NCI-H128 (cell line): ENCODE data around the gene ZRSR2.
"Not testable (repeated sequence)": the region's sequence is repeated elsewhere in the genome, so short reads cannot be mapped to it uniquely, and the experiment has no call there.

Experiments
- DNase-seq: peaks from one replicate; lab custom pipeline; 2025; ENCODE audit not compliant: unreplicated experiment; lab: John Stamatoyannopoulos, UW

The ZRSR2 gene

GRCh38 chrX:15797707-15798106 is 7.4 kb downstream of the ZRSR2 start:
- no peak for DNase-seq

GRCh38 chrX:15804563-15804962 is 14.3 kb downstream of the ZRSR2 start:
- DNase-seq = no peak

- DNase-seq = no peak
Measured at GRCh38 chrX:15808254-15808653, 18.0 kb downstream of the ZRSR2 start.

- no peak for DNase-seq
Measured at GRCh38 chrX:15812192-15812938, 22.1 kb downstream of the ZRSR2 start.

- DNase-seq = no peak
Measured at GRCh38 chrX:15813416-15813815, 23.1 kb downstream of the ZRSR2 start.

GRCh38 chrX:15814771-15815365 is 24.6 kb downstream of the ZRSR2 start:
- no peak for DNase-seq

- DNase-seq = no peak
Measured at GRCh38 chrX:15815779-15816437, 25.6 kb downstream of the ZRSR2 start.

- DNase-seq = no peak
Measured at GRCh38 chrX:15816438-15816809, 26.1 kb downstream of the ZRSR2 start.

- no peak for DNase-seq
Measured at GRCh38 chrX:15816886-15817285, 26.6 kb downstream of the ZRSR2 start.

- DNase-seq = no peak
Measured at GRCh38 chrX:15820106-15821073, 30.1 kb downstream of the ZRSR2 start.

GRCh38 chrX:15822922-15823321 is 32.6 kb downstream of the ZRSR2 start:
- no peak for DNase-seq

GRCh38 chrX:15825936-15826335 is 35.7 kb downstream of the ZRSR2 start:
- no peak for DNase-seq

GRCh38 chrX:15829217-15829616 is 38.9 kb downstream of the ZRSR2 start:
- no peak for DNase-seq

GRCh38 chrX:15831347-15831746 is 41.1 kb downstream of the ZRSR2 start:
- DNase-seq = not testable (repeated sequence)

GRCh38 chrX:15834053-15834452 is 43.8 kb downstream of the ZRSR2 start:
- no peak for DNase-seq

- no peak for DNase-seq
Measured at GRCh38 chrX:15834827-15835595, 44.7 kb downstream of the ZRSR2 start.

- no peak for DNase-seq
Measured at GRCh38 chrX:15838017-15838416, 47.7 kb downstream of the ZRSR2 start.

GRCh38 chrX:15841853-15842516 is 51.7 kb downstream of the ZRSR2 start:
- no peak for DNase-seq

GRCh38 chrX:15843960-15844359 is 53.7 kb downstream of the ZRSR2 start:
- DNase-seq = no peak

- DNase-seq = no peak
Measured at GRCh38 chrX:15848576-15848975, 58.3 kb downstream of the ZRSR2 start.
